Measurements from ENCODE around the gene MFSD11.

DNA sequence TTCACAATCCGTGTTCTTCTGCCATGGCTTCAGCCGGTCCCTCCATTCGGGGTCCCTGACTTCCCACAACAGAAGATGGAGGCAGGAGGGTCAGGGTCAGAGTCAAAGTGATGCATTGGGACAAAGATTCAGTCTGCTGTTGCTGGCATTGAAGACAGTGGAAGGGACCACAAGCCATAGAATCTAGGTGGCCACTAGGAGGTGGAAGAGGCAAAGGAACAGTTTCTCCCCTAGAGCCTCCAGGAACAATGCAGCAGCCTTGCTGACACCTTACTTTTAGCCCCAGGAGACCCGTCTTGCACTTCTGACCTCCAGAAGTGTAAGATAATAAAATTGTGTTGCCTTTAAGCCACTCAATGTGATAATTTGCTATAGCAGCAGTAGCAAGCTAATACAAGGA, 55.9 kb downstream of the MFSD11 start:
- TF ChIP-seq, protein P1, sequence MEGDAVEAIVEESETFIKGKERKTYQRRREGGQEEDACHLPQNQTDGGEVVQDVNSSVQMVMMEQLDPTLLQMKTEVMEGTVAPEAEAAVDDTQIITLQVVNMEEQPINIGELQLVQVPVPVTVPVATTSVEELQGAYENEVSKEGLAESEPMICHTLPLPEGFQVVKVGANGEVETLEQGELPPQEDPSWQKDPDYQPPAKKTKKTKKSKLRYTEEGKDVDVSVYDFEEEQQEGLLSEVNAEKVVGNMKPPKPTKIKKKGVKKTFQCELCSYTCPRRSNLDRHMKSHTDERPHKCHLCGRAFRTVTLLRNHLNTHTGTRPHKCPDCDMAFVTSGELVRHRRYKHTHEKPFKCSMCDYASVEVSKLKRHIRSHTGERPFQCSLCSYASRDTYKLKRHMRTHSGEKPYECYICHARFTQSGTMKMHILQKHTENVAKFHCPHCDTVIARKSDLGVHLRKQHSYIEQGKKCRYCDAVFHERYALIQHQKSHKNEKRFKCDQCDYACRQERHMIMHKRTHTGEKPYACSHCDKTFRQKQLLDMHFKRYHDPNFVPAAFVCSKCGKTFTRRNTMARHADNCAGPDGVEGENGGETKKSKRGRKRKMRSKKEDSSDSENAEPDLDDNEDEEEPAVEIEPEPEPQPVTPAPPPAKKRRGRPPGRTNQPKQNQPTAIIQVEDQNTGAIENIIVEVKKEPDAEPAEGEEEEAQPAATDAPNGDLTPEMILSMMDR (IDR thresholded peaks at IDR 0.05), result peak in 1 of 6 experiments; percentile 11
- no peak for TF ChIP-seq POLR2A (IDR thresholded peaks at IDR 0.05)

All from thyroid gland (tissue), 4 donors.